ENCODE data around the gene IL2RG.
A peak's percentile ranks its signal among the peaks of the same experiment; 100 is the strongest.

Gene IL2RG

DNA sequence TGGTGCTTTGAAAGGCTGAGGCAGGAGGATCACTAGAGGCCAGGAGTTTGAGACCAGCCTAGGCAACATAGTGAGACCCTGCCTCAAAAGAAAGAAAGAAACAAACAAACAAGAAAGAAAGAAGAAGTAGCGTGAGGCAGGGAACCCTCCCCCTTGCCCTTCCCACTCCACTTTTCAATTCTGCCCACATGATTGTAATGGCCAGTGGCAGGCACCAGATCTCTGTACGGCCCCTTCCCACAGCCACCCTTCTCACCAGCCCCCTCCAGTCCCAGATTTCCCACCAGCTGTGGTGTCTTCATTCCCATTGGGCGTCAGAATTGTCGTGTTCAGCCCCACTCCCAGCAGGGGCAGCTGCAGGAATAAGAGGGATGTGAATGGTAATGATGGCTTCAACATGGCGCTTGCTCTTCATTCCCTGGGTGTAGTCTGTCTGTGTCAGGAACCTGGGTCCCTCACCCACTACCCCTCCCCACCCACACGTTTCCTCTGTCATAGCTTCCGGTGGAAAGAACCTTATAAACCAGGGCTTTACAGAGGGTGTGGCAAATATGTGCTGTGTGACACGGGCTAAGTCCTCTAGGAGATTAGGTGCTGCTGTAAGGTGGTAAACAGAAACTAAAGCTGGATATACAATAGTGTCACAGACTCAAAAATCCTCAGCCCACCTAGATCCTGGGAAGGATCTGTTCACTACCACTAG lies at the start of gene IL2RG:
Gene IL2RG, minus strand, starts transcription at position 437 of the 703 bp plus-strand sequence. Its CDS starts 38 bp downstream, at position 399.
- in situ Hi-C loops (cut with MboI; ENCODE audit: low sequenced_read_pairs, unreplicated experiment) = no loop called here
- TF ChIP-seq, protein P1, sequence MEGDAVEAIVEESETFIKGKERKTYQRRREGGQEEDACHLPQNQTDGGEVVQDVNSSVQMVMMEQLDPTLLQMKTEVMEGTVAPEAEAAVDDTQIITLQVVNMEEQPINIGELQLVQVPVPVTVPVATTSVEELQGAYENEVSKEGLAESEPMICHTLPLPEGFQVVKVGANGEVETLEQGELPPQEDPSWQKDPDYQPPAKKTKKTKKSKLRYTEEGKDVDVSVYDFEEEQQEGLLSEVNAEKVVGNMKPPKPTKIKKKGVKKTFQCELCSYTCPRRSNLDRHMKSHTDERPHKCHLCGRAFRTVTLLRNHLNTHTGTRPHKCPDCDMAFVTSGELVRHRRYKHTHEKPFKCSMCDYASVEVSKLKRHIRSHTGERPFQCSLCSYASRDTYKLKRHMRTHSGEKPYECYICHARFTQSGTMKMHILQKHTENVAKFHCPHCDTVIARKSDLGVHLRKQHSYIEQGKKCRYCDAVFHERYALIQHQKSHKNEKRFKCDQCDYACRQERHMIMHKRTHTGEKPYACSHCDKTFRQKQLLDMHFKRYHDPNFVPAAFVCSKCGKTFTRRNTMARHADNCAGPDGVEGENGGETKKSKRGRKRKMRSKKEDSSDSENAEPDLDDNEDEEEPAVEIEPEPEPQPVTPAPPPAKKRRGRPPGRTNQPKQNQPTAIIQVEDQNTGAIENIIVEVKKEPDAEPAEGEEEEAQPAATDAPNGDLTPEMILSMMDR (IDR thresholded peaks at IDR 0.05; ENCODE audit: borderline replicate concordance, control extremely low read depth, extremely low read depth, insufficient read depth, missing control alignments) = no peak
- peak; percentile 76 for DNase-seq (ENCODE audit: low spot score)

- DNase-seq (ENCODE audit: low spot score) = no peak
- in situ Hi-C loops (cut with MboI; ENCODE audit: low sequenced_read_pairs, unreplicated experiment) = no loop called here
- TF ChIP-seq, protein P1 (IDR thresholded peaks at IDR 0.05; ENCODE audit: borderline replicate concordance, control extremely low read depth, extremely low read depth, insufficient read depth, missing control alignments) = no peak
These were observed 49.1 kb upstream of the IL2RG start for GRCh38 chrX:71160475-71160874.

GRCh38 chrX:71159335-71159734 lies 48.0 kb upstream of the IL2RG start:
- in situ Hi-C loops (cut with MboI; ENCODE audit: low sequenced_read_pairs, unreplicated experiment) = no loop called here
- TF ChIP-seq, protein P1 (IDR thresholded peaks at IDR 0.05; ENCODE audit: borderline replicate concordance, control extremely low read depth, extremely low read depth, insufficient read depth, missing control alignments) = no peak
- DNase-seq (ENCODE audit: low spot score) = no peak

- DNase-seq (ENCODE audit: low spot score) = no peak
- TF ChIP-seq, protein P1 (IDR thresholded peaks at IDR 0.05; ENCODE audit: borderline replicate concordance, control extremely low read depth, extremely low read depth, insufficient read depth, missing control alignments) = no peak
- in situ Hi-C loops (cut with MboI; ENCODE audit: low sequenced_read_pairs, unreplicated experiment) = no loop called here
These were observed 47.2 kb upstream of the IL2RG start for GRCh38 chrX:71158603-71159002.

GRCh38 chrX:71154641-71155040 lies 43.3 kb upstream of the IL2RG start:
- DNase-seq (ENCODE audit: low spot score) = no peak
- in situ Hi-C loops (cut with MboI; ENCODE audit: low sequenced_read_pairs, unreplicated experiment) = no loop called here
- TF ChIP-seq, protein P1 (IDR thresholded peaks at IDR 0.05; ENCODE audit: borderline replicate concordance, control extremely low read depth, extremely low read depth, insufficient read depth, missing control alignments) = no peak

DNA sequence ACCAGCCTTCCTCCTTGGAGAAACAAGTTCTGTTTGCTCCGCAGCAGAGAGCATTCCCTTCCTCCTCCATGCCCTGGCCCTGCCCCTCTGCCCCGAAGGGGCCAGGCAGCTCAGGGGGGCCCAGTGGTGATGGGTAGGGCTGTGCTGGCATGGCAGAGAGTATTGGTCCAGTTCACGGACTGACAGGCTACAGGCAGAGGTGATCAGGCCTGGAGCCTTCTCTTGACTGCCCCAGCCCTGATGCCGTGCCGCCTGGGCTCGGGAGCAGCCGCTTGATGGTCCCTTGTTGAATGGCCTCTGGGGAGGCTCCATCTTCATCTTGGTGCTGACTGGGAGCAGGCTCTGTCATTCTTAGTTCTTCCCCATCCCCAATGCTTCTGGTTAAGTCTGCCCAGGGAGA lies 42.8 kb upstream of the IL2RG start:
- in situ Hi-C loops (cut with MboI; ENCODE audit: low sequenced_read_pairs, unreplicated experiment) = no loop called here
- DNase-seq (ENCODE audit: low spot score) = no peak
- TF ChIP-seq, protein P1 (IDR thresholded peaks at IDR 0.05; ENCODE audit: borderline replicate concordance, control extremely low read depth, extremely low read depth, insufficient read depth, missing control alignments) = no peak

All from GM13976 (cell line).